Fibroblast of skin of right biceps (primary cell): ENCODE results near the gene CHRNA9.
"Not testable (repeated sequence)": the region's sequence is repeated elsewhere in the genome, so short reads cannot be mapped to it uniquely, and the experiment has no call there.

Source experiments
- DNase-seq: peaks from one replicate; pipeline ENCODE4 v3.0.0-alpha.2; 2013

CHRNA9 gene

GRCh38 chr4:40348000-40348399 is 12.9 kb downstream of the CHRNA9 start:
- no peak for DNase-seq

GRCh38 chr4:40349561-40350198 is 14.5 kb downstream of the CHRNA9 start:
- DNase-seq, result no peak

GRCh38 chr4:40350627-40351227 is 15.6 kb downstream of the CHRNA9 start:
- DNase-seq, result no peak

DNA sequence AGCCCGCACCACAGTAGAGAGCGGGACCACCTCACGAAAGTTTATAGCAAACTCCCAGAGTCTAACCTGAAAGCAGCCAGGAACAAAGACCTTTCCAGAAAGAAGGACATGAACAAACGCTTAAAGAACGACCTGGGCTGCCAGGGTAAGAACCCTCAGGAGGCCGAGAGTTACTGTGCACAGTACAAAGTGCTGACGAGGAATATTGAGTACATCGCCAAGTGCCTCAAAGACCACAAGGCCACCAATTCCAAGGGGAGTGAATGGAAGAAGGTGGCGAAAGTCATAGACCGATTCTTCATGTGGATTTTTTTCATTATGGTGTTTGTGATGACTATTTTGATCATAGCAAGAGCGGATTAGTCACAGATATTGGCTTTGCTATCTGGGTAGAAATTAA is 19.0 kb downstream of the CHRNA9 start:
- DNase-seq, result no peak

- DNase-seq, result no peak
Measured at GRCh38 chr4:40355131-40355530, 20.0 kb downstream of the CHRNA9 start.

DNA sequence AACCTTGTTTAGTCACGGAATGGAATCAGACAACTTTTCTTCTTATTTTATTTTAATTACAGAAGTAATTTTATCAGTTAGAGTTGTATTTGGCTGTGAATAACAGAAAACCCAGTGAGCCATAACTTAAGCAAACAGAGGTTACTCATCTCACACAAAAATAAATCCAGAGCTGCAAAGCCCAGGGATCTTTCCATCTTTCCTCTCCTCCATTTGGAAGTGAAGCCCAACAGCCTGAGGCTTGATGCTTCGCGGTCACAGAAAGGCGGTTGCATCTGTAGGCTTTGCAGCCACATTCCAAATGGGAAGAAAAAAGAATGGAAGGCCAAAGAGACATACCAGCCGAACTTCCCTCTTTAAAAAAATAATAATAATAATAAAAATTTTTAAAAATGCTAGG is 22.6 kb downstream of the CHRNA9 start:
- DNase-seq, result peak; percentile 11

DNA sequence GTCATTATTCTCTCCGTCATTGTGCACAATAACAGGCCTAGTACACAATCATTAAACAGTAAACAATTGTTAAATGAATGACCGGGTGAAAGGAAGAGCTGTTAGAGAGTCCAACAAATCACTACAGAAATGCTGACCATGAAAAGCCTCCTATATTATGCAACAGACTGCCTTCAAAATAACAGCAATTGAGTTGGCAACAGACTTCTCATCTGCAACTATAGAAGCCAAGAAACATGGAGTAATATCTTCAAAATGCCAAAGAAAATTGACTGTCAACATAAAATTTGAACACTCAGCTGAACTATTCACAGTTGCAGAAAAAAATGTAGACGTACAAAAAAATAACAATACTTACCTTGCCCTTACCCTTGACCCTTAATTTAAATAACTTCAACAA is 26.2 kb downstream of the CHRNA9 start:
- no peak for DNase-seq

- DNase-seq, result no peak
Measured at GRCh38 chr4:40363382-40363920, 28.3 kb downstream of the CHRNA9 start.

- DNase-seq, result no peak
Measured at GRCh38 chr4:40363945-40364344, 28.8 kb downstream of the CHRNA9 start.

GRCh38 chr4:40365766-40366165 is 30.6 kb downstream of the CHRNA9 start:
- DNase-seq, result no peak

DNA sequence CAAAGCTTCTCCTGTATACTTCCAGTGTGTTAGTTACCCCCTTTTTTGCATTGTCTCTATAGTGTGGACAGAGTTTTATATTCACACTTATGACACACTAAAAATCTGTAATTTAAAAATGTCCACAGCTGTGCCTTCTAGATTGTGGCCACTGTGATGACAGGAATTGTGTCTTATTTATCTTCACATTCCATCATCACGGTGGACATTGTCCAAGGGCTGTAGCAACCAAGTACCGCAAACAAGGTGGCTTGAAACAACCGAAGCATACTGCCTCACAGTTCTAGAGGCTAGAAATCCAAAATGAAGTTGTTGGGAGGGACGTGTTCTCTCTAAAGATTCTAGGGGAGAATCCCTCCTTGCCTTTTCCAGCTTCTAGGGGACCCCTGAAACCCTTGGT is 32.3 kb downstream of the CHRNA9 start:
- DNase-seq, result peak; percentile 37

- DNase-seq, result no peak
Measured at GRCh38 chr4:40369437-40370274, 34.5 kb downstream of the CHRNA9 start.

- no peak for DNase-seq
Measured at GRCh38 chr4:40372651-40373050, 37.5 kb downstream of the CHRNA9 start.

- DNase-seq, result no peak
Measured at GRCh38 chr4:40373636-40374035, 38.5 kb downstream of the CHRNA9 start.

- DNase-seq, result no peak
Measured at GRCh38 chr4:40375095-40375494, 40.0 kb downstream of the CHRNA9 start.

GRCh38 chr4:40375620-40376019 is 40.5 kb downstream of the CHRNA9 start:
- DNase-seq, result no peak

DNA sequence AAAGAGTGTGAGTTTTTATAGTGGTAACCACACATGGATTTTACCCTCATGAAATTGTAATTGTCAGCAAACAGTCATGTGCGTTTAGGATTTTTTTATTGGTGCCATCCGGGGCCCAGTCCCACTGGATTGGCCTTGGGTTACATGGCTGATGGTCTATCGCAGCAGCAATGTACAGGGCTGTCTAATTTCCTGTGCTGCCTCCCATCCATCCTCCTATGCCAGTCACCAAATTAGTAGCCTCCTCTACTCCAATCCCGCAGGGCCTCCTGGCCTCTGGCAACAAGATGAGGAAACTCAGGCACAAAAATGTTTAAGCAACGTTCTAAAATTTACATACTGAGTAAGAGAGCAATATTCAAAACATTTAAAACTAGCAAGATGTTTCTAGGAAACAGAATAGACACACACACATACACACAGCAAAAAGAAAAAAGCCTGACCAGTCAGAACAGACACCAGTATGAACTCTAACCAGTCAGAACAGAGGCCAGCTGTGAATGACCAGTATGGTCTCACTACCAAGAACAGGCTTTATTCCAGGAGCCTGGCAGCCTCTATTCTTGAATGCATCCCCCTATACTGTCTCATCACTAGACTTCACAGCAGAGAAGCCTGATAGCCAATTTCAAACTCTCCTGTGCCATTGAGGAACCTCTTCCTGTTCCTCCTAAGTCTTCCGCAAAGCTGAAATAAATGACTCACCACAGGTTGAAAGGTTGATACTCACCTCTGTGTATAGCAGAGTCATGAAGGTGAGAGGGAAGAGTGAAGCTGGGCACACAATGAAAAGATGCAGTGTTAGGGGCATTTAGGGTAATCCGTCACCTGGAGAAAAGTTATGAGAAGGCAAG is 42.6 kb downstream of the CHRNA9 start:
- DNase-seq, result peak; percentile 8

- DNase-seq, result peak; percentile 14
Measured at GRCh38 chr4:40378619-40379018, 43.5 kb downstream of the CHRNA9 start.

DNA sequence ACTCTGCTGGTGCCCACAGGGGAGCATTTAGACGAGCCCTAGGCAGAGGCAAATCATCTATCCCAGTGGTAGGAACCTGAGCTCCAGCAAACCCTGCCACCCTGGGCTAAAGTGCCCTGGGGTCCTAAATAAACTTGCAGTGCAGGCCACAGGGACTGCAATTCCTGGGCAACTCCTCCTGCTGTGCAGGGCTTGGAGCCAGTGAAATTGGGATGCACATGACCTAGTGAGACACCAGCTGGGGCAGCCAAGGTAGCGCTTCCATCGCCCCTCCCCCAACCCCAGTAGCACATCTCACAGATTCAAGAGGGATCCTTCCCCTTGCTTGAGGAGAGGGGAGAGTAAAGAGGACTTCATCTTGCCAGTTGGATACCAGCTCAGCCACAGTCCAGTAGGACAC is 44.1 kb downstream of the CHRNA9 start:
- DNase-seq, result no peak

DNA sequence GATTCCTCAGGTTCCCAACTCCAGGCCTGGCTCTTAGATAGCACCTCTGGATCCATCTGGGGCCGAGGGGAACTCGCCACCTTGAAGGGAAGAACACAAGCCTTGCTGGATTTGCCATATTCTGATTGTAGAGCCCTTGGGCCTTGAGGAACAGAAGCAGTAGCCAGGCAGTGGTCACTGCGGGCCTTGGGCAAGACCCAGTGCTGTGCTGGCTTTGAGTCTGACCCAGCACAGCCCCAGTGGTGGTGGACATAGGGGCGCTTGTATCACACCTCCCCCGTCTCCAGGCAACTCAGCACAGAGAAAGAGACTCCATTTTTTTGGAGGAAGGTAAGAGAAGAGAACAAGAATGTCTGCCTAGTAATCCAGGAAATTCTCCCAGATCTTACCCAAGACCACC is 45.5 kb downstream of the CHRNA9 start:
- no peak for DNase-seq

DNA sequence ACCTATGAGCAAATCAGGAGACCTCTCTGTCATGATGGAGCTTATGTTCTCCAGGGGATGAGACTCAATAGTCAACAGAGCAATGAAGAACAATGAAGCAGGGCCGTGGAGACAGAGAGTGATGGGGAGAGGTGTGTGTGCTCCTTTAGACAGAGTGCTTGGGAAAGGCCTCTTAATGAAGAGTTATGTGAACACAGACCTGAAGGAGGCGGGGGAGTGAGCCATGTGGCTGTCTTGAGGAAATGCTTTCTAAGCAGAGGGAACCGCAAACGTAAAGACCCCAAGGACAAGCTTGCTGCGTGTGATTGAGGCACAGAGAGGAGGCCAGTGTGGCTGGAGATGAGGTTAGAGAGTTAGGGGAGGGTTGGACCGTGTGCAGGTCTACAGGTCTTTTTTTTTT is 53.1 kb downstream of the CHRNA9 start:
- DNase-seq, result no peak

GRCh38 chr4:40389986-40390385 is 54.9 kb downstream of the CHRNA9 start:
- no peak for DNase-seq

DNA sequence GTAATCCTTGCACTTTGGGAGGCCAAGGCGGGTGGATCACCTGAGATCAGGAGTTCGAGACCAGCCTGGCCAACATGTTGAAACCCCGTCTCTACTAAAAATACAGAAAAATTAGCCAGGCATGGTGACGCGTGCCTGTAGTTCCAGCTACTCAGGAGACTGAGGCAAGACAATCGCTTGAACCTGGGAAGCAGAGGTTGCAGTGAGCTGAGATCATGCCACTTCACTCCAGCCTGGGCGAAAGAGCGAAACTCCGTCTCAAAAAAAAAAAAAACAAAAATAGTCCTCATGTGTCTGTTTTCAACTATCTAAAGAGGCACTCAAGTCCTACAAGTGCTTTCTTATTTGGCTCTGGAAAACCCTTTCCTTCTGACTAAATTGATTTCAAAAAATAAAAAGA is 57.1 kb downstream of the CHRNA9 start:
- not testable (repeated sequence) for DNase-seq
